Fibroblast of the aortic adventitia (primary cell): ENCODE data around the gene TLE7. TPM values are rescaled to one million over a fixed set of nuclear protein-coding genes. Genes with fewer than 3 reads are reported as not detected.
A peak's percentile ranks its signal among the peaks of the same experiment; 100 is the strongest.

ENCODE experiments used
- DNase-seq: peaks from one replicate; pipeline ENCODE4 v3.0.0-alpha.2; 2010; ENCODE audit warnings: low read depth
- H3K4me3 ChIP-seq: 2 replicates; pipeline ENCODE4 v1.5.1; 2011; ENCODE audit warnings: low read depth, mild to moderate bottlenecking, control low read depth, low read length, moderate library complexity
- total RNA-seq: library from RNA; depleted of rRNA; stranded (reverse); fragments of >200 nt; gene quantifications from 2 replicates; pipeline ENCODE4 v1.2.3, GENCODE V29; 2012; ENCODE audit warnings: low replicate concordance
- TF ChIP-seq, protein P1 (sequence below): IDR thresholded peaks from 2 replicates; pipeline ENCODE4 v1.5.1; 2011; ENCODE audit warnings: mild to moderate bottlenecking, low read length, control low read depth, inconsistent platforms; ENCODE audit not compliant: insufficient read depth

The TLE7 gene
- total RNA-seq, 1 donor, result not detected

DNA sequence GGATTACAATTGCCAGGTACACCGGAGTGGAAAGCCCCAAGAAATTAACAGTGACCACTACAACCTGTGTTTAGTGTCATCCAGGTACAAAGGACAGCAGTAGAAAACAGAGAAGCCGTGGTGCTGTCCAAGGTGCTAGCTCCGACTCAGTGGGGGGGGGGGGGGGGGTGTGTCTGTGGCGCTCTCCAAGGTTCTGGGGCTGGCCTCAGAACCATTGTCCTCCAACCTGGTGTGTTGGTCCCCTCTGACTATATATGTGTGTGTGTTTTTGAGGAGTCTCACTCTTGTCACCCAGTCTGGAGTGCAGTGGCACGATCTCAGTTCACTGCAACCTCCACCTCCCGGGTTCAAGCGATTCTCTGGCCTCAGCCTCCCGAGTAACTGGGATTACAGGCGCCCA, 26.0 kb upstream of the TLE7 start:
- TF ChIP-seq, protein P1, sequence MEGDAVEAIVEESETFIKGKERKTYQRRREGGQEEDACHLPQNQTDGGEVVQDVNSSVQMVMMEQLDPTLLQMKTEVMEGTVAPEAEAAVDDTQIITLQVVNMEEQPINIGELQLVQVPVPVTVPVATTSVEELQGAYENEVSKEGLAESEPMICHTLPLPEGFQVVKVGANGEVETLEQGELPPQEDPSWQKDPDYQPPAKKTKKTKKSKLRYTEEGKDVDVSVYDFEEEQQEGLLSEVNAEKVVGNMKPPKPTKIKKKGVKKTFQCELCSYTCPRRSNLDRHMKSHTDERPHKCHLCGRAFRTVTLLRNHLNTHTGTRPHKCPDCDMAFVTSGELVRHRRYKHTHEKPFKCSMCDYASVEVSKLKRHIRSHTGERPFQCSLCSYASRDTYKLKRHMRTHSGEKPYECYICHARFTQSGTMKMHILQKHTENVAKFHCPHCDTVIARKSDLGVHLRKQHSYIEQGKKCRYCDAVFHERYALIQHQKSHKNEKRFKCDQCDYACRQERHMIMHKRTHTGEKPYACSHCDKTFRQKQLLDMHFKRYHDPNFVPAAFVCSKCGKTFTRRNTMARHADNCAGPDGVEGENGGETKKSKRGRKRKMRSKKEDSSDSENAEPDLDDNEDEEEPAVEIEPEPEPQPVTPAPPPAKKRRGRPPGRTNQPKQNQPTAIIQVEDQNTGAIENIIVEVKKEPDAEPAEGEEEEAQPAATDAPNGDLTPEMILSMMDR, result no peak
- peak; percentile 33 for DNase-seq
- no peak overlapping the region for H3K4me3 ChIP-seq

DNA sequence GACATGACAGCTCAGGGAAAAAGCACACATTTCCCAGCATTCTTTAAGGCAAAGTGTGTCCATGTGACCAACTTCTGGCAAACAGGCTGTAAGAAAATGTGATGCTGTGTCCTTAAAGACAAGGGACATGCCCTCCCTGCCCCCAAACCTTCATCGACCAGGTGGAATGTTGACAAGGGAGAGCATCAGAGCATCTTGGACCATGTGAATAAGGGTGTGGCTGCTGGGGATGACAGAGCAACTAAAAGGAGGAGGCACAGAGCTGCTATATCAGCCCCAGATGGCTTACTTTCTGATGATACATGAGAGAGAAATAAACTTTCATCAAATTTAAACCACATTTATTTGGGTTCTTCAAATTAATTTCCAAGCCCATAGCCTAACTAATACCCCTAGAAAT, 22.4 kb upstream of the TLE7 start:
- DNase-seq, result no peak
- H3K4me3 ChIP-seq, result no peak overlapping the region
- TF ChIP-seq, protein P1, result no peak

GRCh38 chr16:71461686-71462648, 20.1 kb upstream of the TLE7 start, which contains the start of gene ZNF23:
ZNF23 (minus strand) TSS chr16:71462247; CDS start chr16:71456796, 5,451 bp downstream.
- peak; percentile 75 for DNase-seq
- TF ChIP-seq, protein P1, result no peak
- peak within 1 kb of the TSS; percentile 98 for H3K4me3 ChIP-seq

GRCh38 chr16:71460941-71461340, 19.1 kb upstream of the TLE7 start:
- no peak for DNase-seq
- H3K4me3 ChIP-seq, result peak overlapping the region; percentile 98
- TF ChIP-seq, protein P1, result no peak

- TF ChIP-seq, protein P1, result no peak
- no peak overlapping the region for H3K4me3 ChIP-seq
- DNase-seq, result peak; percentile 81
Measured at GRCh38 chr16:71460236-71460635, 18.4 kb upstream of the TLE7 start.

DNA sequence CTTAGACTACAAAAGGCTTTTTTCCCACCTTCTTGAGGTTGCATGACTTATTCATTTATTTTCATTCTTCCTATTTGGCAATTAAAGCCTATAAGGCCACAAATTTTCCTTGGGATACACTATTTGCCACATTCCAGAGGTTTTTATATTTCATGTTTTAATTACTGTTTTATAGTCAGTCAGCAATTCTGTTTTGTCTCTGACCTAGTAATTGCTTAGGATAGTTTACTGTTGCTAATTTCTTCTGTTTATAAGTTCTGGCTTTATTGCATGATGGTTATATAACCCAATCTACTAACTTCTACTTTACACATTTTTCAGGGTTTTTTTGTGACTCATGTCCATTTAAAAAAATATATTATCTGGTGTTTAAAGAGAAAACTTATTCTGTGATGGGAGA, 17.7 kb upstream of the TLE7 start:
- H3K4me3 ChIP-seq, result no peak overlapping the region
- DNase-seq, result no peak
- TF ChIP-seq, protein P1, result no peak
